HG02943 (cell line): ENCODE data around the gene C1orf210.
A peak's percentile ranks its signal among the peaks of the same experiment; 100 is the strongest.

Experiments used
- ATAC-seq: cut with Tn5 transposase; IDR thresholded peaks from one replicate; pipeline ENCODE4 v1.9.1; 2021; ENCODE audit warnings: mild to moderate bottlenecking, low read depth, moderate library complexity; ENCODE audit not compliant: unreplicated experiment

Gene C1orf210

DNA sequence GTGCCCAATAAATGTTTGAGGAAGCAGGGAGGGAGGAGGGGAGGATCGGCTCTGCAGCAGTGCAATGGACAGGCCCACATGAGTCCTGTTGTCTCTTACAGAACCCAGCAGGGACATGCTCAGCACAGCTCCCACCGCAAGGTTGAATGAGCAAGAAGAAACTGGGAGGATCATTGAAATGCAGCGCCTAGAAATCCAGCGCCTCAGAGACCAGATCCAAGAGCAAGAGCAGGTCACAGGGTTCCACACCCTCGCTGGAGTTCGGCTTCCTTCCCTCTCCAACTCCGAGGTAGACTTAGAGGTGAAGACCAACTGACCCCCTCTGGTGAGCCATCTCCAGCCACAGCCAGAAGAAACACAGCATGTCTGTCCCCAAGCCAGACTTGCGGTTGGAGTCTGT, 31.5 kb downstream of the C1orf210 start:
- ATAC-seq = no peak

DNA sequence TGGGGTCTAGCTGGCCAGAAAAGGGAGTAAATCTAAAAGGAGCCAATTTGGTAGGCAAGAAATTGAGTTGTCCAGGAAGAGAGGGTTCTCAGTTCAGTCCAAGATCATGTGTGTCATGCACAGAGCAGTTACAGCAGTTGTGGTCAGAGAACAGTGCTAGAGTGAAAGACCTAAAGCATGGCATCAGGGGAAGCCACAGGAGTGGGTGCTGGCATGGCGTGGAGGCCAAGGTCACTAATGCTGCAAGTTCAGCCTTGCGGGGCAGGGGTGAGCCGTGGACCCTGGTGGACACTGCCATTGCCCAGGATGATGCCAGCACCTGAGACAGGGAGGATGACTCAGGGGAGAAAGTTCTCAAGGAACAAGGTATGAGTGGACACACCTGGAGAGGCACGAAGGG, 32.2 kb downstream of the C1orf210 start:
- ATAC-seq = no peak

DNA sequence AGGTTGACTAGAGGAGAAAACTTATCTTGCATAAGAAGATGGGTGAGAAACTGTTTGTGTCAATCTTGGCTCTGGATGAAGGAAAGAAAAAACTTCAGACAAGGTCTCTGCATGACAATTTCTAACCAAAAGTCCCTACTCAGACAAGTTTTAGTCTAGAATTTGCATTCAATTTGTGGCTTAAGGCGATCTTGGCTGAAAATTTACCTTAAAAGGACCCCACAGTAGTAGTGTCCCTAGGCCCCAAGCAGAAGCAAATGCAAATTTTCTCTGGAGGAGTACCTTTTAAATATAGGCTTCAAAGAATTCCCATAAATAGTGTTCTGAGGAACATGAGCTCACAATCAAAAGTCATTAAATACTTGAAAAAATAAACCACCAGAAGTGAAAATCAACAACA, 33.2 kb downstream of the C1orf210 start:
- no peak for ATAC-seq

GRCh38 chr1:43251024-43251423, 34.4 kb downstream of the C1orf210 start:
- no peak for ATAC-seq

- no peak for ATAC-seq
These were observed 35.0 kb downstream of the C1orf210 start for GRCh38 chr1:43250351-43250761.

DNA sequence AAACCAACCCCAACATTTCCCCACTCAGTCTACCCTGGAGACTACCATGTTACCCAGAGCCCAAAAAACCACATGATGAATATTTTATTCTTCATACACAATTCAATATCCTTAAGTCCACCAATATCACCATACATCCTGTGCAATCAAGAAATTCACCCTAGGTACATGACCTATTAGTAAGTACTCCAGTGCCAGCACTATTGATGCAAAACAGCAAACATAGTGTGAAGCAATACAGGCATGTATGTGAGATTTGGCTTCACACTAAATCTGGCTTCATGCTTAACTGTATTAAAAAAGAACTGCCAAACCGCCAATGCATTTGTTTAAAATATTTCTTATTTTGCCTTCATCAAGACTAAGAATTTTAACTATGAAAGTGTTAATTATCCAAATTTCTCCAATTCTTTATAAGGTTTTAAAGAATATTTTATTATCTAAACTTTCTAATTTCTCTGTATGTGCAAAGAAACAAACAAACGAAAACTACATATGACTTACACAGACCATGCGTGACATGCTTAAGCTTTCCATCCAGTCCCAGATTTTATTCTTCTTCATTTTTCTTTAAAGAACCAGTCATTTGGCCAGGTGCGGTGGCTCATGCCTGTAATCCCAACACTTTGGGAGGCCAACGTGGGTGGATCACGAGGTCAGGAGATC, 38.0 kb downstream of the C1orf210 start:
- ATAC-seq = no peak

GRCh38 chr1:43246466-43247213, 38.7 kb downstream of the C1orf210 start:
- ATAC-seq = no peak

DNA sequence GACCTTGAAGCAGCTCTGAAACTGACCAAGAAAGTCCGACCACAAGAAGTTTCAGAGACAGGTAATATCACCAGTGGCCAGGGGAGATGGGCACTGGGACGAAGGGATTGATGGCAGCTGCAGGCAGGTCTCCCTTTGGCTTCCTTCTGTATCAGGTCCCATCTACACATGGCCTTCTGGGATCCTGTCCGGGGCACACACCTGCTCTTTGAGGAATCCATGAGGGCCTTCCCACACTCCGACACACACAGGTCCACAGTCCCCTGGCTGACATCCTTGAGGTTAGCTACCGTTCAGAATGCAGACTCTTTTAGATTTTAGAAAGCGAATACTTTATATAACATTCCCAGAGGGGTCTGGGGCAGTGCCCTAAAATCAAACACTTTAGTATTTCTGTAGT, 42.1 kb downstream of the C1orf210 start:
- ATAC-seq = no peak

DNA sequence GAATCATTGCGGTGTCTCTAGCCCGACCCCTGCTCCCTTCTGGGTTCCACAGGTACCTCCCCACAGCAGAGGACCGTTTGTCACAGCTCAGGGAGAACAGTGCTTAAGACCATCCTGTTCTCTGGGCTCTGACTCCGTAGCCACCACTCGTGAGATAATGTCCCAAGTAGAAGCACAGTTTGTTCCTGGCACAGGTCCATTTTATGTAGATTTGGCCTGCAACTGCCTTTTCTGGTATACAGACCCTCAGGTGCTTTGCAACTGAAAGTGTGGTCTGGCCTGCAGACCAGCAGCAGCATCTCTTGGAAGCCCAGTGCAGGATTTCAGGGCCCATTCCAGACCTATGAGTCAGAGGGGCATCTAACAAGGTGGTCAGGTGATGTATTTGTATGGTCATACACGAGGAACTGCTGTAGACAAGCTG, 44.0 kb downstream of the C1orf210 start:
- ATAC-seq = no peak

- peak; percentile 63 for ATAC-seq
These were observed 45.9 kb downstream of the C1orf210 start for GRCh38 chr1:43239484-43239883.

DNA sequence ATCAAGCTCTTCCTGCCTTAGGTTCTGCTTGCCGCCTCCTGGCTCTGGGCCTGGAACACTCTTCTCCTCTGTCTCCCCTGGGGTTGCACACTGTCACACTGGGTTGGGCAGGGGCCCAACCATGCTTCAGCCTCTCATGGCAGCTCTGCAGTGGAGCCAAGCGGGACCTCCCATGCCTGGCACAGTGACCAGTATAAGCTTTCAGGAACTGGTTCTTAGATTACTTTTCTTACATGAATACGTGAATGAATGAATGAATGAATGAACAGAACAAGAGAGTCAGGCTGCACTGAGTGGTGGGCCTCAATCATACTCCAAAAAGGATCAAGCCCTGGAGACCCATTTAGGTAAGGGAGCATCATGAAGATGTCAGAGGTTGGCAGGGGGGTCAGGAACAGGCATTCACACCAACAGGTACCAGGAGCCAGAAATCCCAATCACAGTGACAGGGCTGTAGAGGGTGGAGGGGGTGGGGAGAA, 46.4 kb downstream of the C1orf210 start:
- peak; percentile 21 for ATAC-seq

- ATAC-seq = no peak
These were observed 47.3 kb downstream of the C1orf210 start for GRCh38 chr1:43238085-43238484.

DNA sequence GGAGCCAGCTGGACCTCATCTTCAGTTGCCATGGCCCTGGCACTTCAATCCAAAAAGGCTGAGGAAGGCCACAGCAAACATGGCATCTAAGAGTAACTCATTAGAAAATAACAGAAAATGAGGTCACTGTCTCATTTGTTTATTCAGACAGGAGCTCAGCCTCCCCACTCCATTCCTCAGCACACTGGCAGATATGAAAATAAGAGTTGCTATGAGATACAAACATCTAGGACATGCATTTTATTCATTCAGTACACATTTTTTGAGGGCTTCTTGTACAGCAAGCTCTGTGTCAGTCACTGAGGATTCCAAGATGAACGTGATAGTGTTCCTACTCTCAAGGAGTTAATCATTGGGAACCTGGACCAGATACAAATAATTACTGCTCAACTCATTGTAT, 48.3 kb downstream of the C1orf210 start:
- ATAC-seq = no peak

- no peak for ATAC-seq
These were observed 49.8 kb downstream of the C1orf210 start for GRCh38 chr1:43235451-43236121.

GRCh38 chr1:43235040-43235439, 50.3 kb downstream of the C1orf210 start:
- ATAC-seq = no peak

- ATAC-seq = no peak
These were observed 51.1 kb downstream of the C1orf210 start for GRCh38 chr1:43234267-43234666.

- no peak for ATAC-seq
These were observed 51.8 kb downstream of the C1orf210 start for GRCh38 chr1:43233631-43234030.

DNA sequence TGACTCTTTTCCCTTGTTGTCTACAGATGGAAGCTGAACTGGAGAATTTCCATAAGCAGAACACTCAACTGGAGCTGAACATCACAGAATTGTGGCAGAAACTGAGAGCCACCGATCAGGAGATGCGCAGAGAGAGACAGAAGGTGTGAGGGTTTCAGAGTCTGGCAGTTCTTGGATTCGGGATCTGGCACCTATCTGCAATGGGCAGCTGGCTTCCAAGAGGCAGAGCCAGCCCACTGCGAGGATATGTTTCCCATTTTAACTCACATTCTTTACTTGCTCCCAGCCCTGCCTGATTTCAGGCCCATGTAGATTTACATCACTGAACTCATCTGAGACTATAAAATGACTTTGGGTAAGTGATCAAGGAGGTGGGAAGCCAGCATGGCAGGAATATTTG, 52.9 kb downstream of the C1orf210 start:
- ATAC-seq = no peak

- ATAC-seq = no peak
These were observed 53.3 kb downstream of the C1orf210 start for GRCh38 chr1:43232074-43232473.
